Measurements from ENCODE around the gene ATOSB. TPM values are rescaled to one million over a fixed set of nuclear protein-coding genes. Genes with fewer than 3 reads are reported as not detected.

The ATOSB gene
- total and polyA plus RNA-seq, 2 of the 8 experiments (the other 6 are each of a cell fraction or from before 2014, with no cell fraction given): 6.9 to 10.4 TPM

- TF ChIP-seq TAF1 (IDR thresholded peaks at IDR 0.05; ENCODE audit: low read depth, low read length) (peak; percentile 36; the same call in 1 of the 2 replicates), TEAD4 (IDR thresholded peaks at IDR 0.05; ENCODE audit: low read depth, low read length) (no peak), HDAC6 (IDR thresholded peaks at IDR 0.05; ENCODE audit: low read depth, low read length) (no peak), SP4 (IDR thresholded peaks at IDR 0.05; ENCODE audit: low read length) (no peak), KDM1A (IDR thresholded peaks at IDR 0.05; ENCODE audit: borderline replicate concordance, low read length) (no peak), TAF7 (optimal IDR thresholded peaks at IDR 0.05; ENCODE audit: borderline replicate concordance, low read depth, low read length) (no peak), ATF2 (IDR thresholded peaks at IDR 0.05; ENCODE audit: low read length) (no peak), ZNF274 (IDR thresholded peaks at IDR 0.05; ENCODE audit: borderline replicate concordance, extremely low read depth, low read length) (no peak), MAX (IDR thresholded peaks at IDR 0.05) (peak; percentile 15; the same call in 1 of the 2 replicates), SRF (IDR thresholded peaks at IDR 0.05; ENCODE audit: low read depth, low read length) (no peak), EGR1 (IDR thresholded peaks at IDR 0.05; ENCODE audit: borderline replicate concordance, low read depth, low read length) (0 out of 2 replicates have a peak, but pooled peaks have one; percentile 4), ASH2L (IDR thresholded peaks at IDR 0.05; ENCODE audit: low read length) (no peak), JUN (IDR thresholded peaks at IDR 0.05; ENCODE audit: low read depth, low read length) (no peak), HDAC2 (IDR thresholded peaks at IDR 0.05; ENCODE audit: borderline replicate concordance in 1 of 2, low read depth in 2 of 2, low read length in 2 of 2) (peak; percentile 37 to 57; a peak in 1 of 4 replicates), JUND (IDR thresholded peaks at IDR 0.05; ENCODE audit: low read length) (no peak), BRCA1 (IDR thresholded peaks at IDR 0.05; ENCODE audit: low read depth, low read length) (no peak), PHF8 (conservative IDR thresholded peaks at IDR 0.05; ENCODE audit: low read depth, low read length) (peak; percentile 92), KDM5A (IDR thresholded peaks at IDR 0.05; ENCODE audit: low read length) (no peak), FOSL1 (IDR thresholded peaks at IDR 0.05; ENCODE audit: insufficient read depth, low read depth, low read length) (no peak), ATF3 (IDR thresholded peaks at IDR 0.05; ENCODE audit: insufficient read depth, low read depth, low read length) (no peak), SIRT6 (IDR thresholded peaks at IDR 0.05; ENCODE audit: low read length) (no peak), SIN3A (conservative IDR thresholded peaks at IDR 0.05 in 1 of 2, IDR thresholded peaks at IDR 0.05 in 1 of 2; ENCODE audit: low read depth in 1 of 2, low read length in 2 of 2) (peak in 1 of 2 experiments; percentile 87; a peak in 1 of 4 replicates)
Measured at GRCh38 chr9:35071814-35072460, 43.7 kb downstream of the ATOSB start (continued).

Data from H1 (cell line).